ENCODE data around the gene METTL14.

The METTL14 gene

DNA sequence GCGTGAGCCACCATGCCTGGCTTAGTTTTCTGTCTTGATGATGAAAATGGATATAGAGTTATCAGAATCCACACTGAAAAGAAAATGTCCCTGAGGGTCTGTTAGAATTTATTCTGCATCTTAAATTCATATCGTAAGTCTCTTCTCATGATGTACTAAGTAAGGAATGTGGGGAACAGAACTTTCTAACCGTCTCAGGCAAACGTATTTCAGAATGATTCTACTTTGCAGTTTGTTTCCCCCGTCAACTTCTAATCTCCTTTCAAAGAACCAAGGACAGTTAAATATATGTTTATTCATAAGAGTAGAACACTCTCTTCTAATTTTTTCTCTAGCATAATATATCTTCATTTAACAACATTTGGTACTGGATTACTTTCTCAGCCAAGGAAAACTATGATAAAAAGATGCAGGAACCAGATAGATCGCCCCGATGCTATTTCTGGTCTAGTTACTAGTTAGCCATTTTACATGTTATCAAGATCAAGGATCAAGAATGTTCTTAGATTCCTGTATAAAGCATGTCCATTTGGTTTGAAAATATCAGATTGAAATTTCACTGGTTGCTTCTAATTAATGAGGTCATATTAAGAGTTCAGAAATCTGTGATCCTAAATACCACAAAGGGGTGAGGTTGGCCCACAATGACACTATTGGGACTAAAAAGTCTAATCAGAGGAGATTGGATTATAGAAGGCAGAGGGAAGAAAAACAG, 49.5 kb downstream of the METTL14 start:
- DNase-seq (ENCODE audit: low read depth) = no peak

DNA sequence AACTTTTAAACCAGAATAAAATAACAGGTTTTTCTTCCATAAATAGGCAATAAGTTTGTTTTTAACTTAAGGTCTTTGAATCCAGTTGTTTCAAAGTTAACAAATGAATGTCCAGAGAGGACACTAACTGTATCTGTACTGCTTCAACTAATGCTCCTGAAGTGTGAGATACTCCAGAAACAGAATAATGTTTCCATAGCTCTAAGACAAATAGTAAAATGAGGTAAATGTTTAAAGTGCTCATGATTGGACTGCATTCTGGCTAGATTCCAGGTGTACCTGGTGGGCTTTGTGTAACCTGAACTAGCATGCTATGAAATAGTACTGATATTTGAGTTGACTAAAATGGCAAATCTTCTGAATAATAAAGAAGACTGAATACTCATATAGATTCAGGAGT, 51.7 kb downstream of the METTL14 start:
- no peak for DNase-seq (ENCODE audit: low read depth)

GRCh38 chr4:118738090-118738489, 52.9 kb downstream of the METTL14 start:
- DNase-seq (ENCODE audit: low read depth) = no peak

- DNase-seq (ENCODE audit: low read depth) = no peak
These were observed 54.0 kb downstream of the METTL14 start for GRCh38 chr4:118739022-118739713.

DNA sequence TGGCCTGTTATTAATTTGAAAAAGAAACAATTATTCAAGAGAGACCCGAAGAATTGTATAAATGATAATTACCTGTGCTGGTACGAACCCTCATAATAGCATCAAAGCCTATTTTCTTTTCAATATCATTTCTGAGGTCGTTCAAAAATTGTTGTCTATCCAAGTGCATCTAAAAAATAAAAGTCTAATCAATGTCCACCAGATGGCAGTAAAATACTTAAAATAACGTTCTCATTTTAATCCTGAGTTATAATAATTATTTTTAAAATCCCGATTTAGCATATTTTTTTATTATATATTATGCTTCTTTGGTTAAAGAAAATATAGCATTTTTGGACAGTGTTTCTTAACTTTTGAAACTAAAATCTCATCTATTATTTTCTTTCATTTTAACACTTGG, 55.7 kb downstream of the METTL14 start:
- DNase-seq (ENCODE audit: low read depth) = no peak

DNA sequence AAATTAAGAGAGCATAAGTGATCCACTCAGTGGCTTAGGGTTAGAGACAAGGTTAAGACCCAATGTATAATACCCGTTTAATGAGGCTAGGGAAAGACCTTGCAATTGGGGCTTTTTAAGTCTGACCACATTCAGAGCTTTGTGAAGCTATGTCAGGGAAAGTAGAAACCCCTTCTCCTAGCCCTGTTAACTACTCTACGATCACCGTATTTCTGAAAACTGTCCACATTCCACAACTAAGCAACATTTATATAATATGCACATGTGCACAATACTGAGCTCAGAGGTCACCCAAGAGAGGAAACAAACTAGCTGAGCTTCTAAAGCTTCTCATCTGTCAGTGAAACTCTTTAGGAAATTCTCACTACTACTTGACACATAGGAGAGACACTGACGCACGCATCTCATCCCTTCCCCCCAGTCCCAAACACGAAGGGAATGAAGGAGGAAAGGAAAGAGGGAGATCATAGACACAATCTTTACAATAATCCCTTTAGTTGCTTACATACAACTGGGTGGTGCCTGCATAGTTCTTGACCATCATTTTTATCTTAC, 56.2 kb downstream of the METTL14 start:
- DNase-seq (ENCODE audit: low read depth) = no peak

DNA sequence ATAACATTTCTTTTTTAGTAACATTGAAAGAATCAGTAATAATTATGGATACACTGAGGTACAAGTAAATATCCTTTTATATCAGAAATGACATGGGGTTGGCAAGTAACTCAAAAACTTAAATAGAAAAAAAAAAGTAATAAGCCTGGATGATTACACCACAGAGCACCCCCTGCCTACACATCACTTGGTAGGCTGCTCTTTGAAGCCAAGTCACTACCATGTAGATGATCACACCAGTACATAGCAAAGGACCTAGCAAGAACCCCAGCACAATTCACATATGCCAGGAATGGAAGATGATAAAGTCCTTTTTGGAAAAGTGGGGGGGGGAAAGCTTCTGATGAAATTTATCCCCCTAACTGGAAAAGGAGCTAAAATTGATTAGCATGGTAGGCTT, 56.9 kb downstream of the METTL14 start:
- no peak for DNase-seq (ENCODE audit: low read depth)

DNA sequence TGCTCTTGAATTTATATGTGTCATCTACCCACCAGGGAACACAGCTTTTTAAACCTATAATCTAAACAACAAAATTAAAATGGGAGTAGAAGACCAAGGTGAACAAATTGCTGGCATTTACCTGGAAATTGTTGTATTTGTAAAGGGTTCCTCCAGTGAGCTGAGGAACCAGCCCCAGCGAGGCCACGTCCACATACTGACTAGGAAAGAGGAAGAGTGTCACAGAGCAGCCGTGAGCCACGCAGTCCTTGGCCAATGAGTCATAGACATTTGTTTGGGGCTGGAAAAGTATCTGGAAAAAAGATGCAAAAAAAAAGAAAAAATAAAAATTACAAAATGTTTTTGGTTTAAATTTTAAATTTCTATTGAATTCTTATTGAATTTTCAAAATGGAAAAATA, 58.7 kb downstream of the METTL14 start:
- no peak for DNase-seq (ENCODE audit: low read depth)

DNA sequence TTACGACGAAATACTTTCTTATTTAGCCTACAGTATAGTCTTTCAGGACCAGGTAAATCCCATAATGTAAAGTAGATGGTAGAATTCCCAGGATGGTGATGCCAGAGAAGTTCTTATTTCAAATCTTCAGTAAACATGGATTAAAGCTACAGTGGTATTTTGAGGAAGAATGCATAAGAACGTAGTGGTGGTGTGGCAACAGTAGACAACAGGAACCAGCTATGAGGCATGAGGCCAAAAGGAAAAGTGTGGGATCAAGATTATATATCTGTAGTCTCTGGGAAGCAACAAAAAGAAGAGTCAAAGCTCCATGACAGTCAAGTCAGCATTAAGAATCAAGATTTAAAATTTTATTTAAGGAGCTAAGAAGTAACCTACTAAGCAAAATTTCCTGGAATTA, 60.2 kb downstream of the METTL14 start:
- DNase-seq (ENCODE audit: low read depth) = no peak

- no peak for DNase-seq (ENCODE audit: low read depth)
These were observed 61.2 kb downstream of the METTL14 start for GRCh38 chr4:118746251-118746919.

GRCh38 chr4:118749347-118749988, 64.3 kb downstream of the METTL14 start:
- no peak for DNase-seq (ENCODE audit: low read depth)

- no peak for DNase-seq (ENCODE audit: low read depth)
These were observed 66.6 kb downstream of the METTL14 start for GRCh38 chr4:118751629-118752323.

DNA sequence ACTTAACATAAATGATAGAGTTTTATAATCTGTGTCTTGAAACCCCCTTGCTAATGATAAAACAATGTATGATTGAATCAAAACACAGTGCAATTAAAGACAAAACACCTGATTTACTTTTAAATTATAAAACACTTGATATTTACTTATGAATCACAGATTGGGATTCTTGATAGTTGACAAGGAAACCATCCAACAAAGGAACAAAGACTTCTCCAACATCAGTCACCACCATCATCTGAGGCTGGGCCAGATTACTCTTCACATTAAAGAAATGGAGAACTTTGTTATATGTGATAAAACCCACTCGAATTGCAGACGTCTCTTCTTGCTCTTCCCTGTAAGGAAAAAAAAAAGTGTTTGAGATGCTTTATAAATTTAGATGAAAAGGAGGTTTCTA, 67.4 kb downstream of the METTL14 start:
- DNase-seq (ENCODE audit: low read depth) = no peak

GRCh38 chr4:118753096-118753495, 67.9 kb downstream of the METTL14 start:
- DNase-seq (ENCODE audit: low read depth) = no peak

- DNase-seq (ENCODE audit: low read depth) = no peak
These were observed 68.5 kb downstream of the METTL14 start for GRCh38 chr4:118753685-118754084.

DNA sequence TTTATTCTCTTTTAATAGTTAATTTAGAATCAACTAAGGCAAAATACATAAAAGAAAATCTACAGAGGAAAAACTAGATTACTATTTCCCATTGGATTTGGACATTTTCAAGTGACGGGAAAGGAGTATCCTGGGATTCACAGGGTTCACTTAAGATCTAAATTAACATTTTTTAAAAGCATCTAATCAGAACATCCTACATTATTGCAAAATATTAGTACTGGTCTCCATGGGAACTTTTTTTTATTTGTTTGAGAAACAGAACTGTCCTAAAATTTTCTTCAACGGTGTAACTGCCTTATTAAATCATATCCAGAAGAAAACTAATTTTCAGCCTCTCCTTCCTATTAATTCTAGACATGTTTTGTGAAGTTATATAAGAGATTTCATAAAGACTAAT, 69.7 kb downstream of the METTL14 start:
- DNase-seq (ENCODE audit: low read depth) = no peak

DNA sequence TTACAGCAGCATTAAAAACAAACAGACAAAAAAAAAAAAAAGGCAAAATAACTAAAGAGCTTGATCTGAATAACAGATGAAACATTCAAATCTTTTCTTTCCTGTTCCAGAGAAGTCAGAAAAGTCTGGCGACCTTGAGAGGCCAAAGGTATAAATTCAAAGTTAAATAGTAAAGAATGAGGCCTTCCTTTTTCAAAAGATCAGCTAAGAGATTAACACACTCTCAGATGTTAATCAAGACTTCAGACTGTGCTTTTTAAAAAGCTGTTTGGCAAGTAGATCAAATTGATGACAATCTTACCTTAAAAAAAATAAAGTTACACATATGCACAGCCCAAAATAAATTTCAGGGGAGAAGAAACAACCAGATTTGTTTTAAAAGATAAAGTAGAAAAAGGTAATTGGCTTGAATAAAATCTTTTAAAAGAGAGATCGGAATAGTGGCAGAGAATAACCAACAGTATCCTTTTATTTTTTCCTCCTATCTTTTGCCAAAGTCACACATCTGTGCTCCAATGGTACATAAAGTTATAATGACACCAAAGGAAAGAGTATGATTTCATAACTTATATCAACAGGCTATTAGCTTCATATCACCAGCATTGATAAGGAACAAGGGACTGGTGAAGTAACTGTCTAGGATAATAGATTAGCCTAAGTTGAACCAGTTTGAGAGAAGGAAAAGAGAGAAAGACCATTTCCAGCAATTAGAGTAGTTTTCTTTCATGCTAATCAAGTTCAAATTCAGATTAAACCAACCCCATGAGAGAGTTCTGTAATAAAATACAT, 70.4 kb downstream of the METTL14 start:
- no peak for DNase-seq (ENCODE audit: low read depth)

DNA sequence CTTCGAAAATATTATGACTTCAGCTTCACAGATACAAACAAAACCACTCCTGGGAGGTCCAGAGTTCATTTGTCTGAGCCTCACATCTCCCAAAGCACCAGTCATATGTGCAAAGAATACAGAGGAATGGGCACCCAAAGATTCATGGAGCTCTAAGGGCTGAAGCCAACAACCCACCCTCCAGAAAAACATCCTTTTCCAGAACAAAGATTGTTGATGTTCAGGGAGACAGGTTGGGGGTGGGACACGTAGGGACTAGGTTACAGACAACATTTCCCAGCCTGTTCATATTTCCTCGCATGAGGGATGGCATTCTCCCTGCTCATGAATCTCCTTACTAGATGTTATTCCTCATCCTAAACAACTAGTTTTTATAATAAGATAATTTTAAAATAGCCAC, 71.2 kb downstream of the METTL14 start:
- no peak for DNase-seq (ENCODE audit: low read depth)

GRCh38 chr4:118756958-118757357, 71.8 kb downstream of the METTL14 start:
- DNase-seq (ENCODE audit: low read depth) = no peak

- no peak for DNase-seq (ENCODE audit: low read depth)
These were observed 72.6 kb downstream of the METTL14 start for GRCh38 chr4:118757761-118758251.

GRCh38 chr4:118758293-118758692, 73.1 kb downstream of the METTL14 start:
- DNase-seq (ENCODE audit: low read depth) = no peak
